Upper lobe of left lung (tissue), 4 donors: ENCODE measurements around the gene CD164.

Experiments
- CTCF ChIP-seq, 6 experiments: fragments of 450-650 bp in 4 of 6; fragments of 200-600 bp in 2 of 6; sonication (generic) in 2 of 6; IDR thresholded peaks; one replicate each; pipeline ENCODE4 v1.5.1; 2016 to 2019; ENCODE audit warnings: antibody characterized with exemption in 6 of 6
- POLR2A ChIP-seq, 4 donors: fragments of 450-650 bp; IDR thresholded peaks; one replicate each; pipeline ENCODE4 v1.5.1; 2016 to 2017; ENCODE audit warnings: antibody characterized with exemption in 4 of 4, mild to moderate bottlenecking in 2 of 4

GRCh38 chr6:109320072-109320471, 62.2 kb downstream of the CD164 start:
- no peak for TF ChIP-seq POLR2A (IDR thresholded peaks at IDR 0.05)
- TF ChIP-seq CTCF (IDR thresholded peaks at IDR 0.05), result no peak
